ENCODE data around the gene ADARB2.
A peak's percentile ranks its signal among the peaks of the same experiment; 100 is the strongest.

ADARB2 gene

DNA sequence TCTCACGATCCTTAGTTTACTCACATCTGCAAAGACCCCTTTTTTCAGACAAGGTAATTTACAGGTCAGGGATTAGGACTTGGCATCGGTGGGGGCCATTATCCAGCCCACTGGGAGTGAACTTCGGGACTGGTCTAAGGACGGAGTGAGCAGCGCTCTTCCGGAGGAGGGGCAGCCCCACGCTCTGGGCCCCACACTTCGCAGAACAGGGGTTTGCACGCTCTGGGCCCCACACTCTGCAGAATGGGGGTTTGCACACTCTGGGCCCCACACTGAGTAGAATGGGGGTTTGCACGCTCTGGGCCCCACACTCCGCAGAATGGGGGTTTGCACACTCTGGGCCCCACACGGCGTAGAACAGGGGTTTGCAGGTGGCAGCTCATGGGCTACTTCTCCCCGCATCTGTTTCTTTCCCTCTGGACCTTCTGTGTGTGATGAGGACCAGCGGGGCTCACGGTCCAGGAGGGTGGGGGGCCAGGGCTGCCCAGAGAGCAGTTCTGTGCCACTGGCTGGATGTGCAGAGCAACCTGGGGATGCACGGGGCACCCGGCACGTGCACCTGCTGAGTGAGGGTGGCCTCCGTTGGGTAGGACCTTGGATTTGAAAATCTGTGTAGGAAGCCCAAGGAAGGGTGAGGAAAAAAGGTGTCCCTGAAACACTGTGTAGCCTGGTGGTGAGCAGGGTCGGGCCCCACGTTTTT lies 546.4 kb downstream of the ADARB2 start:
- DNase-seq: no peak

DNA sequence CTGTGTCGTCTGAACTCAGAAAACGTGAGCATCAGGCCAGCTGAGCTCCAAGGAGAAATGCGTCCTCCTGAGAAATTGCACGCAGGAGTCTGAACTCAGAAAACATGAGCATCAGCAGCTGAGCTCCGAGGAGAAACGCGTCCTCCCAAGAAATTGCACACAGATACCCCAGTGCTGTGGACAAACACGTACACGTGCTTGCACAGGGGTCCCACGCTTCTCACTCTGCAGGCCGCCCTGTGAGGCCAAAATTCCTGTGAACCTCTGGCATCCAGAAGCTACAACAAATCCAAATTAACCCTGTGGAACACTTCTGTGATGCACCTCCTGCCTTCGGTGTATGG lies 547.3 kb downstream of the ADARB2 start:
- no peak for DNase-seq

DNA sequence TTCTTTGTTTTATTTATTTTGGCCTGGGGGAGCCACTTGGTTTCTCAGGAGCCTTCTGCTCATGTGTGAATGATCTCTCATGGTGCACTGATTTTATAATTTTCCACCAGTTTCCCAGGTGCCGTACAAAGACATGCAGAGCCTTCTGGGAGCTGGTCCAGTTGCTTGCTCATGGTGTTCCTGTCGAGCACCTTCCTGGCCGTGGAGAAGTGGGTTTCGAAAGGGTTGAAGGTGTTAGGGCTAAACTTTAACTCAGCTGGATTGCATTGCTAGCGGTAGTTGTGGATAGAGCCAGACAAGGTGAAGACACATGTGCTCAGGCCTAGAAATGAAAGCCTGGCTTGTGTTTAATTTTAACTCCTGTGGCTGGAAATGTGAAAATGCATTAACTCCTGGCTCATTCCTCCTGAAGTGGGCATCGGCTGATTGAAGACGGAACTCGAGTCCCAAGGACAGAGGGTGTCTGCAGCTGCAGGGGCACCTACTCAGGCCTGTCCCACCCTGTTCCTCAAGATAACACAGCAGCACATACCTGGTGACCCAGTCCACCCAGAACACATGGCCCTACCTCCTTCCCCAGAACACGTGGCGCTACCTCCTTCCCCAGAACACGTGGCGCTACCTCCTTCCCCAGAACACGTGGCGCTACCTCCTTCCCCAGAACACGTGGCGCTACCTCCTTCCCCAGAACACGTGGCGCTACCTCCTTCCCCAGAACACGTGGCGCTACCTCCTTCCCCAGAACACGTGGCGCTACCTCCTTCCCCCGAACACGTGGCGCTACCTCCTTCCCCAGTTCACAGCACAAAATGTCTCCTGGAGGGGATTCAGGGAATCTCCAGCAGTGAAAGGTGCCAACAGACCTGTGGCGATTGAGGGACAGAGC lies 547.9 kb downstream of the ADARB2 start:
- DNase-seq: no peak

DNA sequence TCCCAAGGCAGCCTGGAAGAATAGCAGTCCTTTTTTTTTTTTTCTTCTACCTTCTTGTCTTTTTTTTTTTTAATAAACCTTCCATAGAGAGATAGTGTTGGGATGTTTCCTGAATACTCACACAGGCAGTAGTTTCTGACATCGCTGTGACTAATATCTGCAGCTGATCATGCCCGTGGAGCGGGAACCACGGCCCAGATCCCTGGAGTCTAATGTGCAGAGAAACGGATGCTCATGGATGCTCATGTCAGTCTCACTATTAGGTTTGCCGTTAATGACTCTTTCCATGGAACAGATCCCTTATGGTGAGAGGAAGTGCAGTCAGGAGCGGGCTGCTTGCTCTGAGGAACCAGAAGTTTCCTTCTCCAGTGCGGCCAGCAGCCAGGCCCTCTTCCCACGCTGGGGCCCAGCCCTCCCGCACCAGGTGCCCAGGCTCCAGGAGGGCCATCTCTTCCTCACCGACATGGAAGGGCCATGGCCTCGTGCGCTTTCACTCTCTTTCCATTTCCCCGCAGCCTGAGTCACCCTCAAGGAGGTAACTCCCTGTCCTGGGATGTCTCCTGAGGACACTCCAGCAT lies 548.7 kb downstream of the ADARB2 start:
- peak; percentile 5 for DNase-seq

DNA sequence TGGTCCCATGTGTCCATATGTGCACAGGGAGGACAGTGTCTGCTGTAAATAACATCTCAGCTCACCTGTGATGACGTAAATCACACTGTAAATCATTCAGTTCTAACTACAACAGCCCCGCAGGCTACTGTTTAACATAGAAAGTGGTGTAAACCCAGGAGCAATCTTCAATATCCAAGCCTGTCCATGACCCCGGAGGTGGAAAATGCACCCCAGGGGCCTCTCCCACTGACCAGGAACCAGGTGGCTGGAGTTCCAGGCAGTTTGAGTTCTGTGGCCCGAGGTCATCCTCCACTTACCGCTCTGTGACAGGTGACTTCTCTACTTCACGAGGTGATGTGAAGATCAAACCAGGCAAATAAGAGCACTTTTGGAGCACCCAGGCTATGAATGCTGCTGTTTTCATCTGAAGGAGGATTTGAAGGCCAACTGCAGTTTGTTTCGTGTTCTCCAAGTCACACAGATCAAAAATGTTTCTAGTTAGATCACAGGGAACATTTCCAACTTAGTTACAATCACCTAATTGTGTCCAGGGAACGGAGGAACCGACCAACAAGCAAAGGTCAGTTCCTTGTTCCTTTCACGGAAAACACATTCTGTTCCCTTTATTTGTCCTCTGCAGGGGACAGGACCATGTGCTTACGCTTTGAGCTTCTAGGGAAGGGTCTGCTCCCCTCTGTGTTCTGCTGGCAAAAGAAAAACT lies 549.3 kb downstream of the ADARB2 start:
- DNase-seq: no peak

DNA sequence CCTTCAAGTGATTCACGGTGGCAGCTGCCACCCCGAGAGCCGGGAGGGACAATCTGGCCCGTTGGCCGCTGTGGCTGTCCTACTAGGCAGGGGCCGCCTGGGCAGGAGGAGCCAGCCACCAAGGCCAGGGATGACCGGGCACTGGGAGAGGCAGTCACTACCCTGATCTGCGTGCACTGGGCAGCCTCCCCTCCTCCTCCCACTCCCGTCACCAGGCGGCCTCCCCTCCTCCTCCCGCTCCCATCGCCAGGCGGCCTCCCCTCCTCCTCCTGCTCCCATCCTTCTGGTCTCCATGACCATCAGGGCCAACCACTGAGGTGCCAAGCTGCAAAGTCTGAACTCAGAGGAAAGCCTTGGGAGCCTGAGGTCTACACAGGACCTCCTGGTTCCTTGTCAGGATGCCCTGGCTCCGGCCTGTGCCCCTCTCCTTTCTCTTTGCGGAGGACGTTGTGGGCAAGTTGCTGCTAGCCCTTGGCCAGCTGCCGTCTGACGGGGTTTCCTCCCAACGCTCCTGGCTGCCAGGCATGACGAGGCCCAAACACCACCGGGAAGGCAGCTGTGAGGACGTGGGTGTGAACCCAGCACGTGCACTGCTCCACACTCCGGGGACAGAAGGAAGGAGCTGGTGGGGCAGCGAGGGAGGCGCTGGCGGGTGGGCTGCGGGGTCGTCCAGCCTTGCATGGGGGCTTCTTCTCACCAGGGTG lies 550.0 kb downstream of the ADARB2 start:
- DNase-seq: no peak

DNA sequence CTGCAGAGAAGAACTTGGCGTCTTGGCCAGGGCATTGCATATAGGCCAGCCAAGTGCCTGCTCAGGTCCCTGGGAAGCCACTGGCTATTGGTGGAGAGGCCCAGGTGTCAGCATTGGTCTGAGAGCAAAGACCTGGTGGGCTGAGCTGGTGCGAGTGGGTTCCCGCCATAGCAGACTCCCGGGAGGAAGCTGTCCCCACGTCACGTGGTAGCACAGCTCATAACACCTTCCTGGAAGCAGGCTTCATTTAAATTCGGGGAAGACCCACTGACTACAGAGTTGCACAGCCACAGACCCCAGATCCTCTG lies 550.7 kb downstream of the ADARB2 start:
- no peak for DNase-seq

DNA sequence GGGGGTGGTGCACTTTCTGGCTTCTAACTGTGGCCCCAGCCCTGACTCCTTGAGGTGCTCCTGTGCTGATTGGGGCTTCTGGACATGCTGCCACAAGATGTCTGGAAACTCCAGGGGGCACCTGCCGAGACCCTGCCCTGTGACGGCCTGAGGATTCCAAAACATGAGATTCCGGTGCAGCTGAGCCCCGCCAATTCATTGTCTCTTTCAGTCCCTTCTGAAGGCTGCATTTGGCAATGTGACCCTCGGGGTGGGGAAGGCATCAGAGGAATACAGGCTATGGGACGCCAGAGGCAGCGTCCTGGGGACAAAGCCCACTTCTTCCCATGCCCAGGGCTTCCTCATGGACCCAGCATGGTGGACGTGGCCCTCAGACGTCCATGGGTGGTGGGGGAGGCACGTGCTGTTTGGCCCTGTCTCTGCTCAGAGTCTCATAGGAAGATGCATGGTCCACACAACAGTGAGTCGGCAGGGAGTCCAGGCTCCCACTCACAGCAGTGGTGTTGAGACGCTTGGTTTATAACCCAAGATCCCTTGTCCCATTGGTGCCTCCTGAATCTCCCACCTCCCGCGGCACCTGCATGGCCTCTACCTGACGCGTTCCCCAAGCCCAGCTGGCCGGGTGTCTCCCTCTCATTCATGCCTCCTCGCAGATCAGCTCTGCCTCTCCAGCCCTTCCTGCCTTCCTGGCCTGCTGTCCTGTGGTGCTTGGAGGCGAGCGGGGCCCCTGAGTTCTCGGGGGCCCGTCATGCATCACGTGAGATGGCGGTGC lies 551.2 kb downstream of the ADARB2 start:
- no peak for DNase-seq

DNA sequence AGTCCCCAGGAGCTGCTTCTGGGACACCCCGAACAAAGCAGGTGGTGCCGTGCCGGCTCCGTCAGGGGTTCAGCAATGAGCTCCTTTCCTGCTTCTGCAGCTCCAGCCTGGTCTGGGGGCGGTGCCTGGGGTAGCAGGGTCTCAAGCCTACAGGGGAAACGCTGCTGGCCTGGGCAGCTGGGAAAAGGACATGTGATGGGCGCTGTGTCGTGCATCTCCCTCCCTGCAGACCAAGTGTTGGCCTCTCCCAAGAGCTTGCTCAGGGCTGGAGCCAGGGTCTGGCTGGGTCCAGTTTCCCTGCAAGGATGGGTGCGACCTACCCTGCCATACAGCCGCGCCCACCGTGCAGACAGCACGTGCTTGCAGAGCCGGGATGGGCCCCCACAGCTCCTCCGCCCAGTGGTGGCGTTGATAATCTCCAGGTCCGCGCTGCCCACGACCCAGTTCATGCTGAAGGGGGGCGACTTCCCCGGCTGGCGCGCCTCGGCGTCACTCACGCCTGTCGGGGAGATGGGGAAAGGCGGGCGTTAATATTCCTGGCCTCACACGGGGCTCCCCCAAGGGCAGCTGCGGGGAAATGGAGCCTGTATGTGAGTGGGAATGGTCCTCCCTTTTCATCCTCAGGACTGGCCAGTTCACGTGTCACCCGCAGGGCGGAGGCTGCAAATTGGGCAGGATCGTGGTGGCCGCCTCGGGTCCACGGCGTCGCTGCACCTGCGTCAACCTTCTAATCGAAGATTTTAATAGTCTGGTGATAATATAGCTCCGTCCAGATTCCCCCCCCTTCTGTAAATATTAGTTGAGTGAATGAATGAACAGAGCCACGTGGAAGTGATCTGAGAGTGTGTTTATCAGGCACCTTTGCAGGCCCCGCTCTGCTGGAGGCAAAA lies 552.5 kb downstream of the ADARB2 start:
- DNase-seq: no peak

DNA sequence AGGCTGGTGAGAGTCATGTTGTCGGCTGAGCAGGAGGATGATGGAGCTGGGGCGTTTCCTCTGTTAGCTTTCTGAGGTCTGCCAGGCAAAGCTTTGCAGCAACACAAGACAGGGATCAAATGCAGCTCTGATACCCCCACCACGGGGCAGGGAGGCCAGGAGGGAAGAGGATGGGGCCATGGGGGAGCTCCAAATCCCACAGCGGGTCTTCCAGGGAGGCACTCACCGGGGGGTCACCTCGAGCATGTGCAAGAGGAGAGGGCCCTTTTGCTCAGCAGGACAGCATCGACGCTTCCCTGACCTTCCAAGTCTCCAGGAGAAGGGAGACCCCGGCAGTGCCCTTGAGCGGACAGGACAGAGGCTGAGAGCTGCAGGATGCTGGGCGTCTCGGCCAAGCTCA lies 553.6 kb downstream of the ADARB2 start:
- DNase-seq: no peak

DNA sequence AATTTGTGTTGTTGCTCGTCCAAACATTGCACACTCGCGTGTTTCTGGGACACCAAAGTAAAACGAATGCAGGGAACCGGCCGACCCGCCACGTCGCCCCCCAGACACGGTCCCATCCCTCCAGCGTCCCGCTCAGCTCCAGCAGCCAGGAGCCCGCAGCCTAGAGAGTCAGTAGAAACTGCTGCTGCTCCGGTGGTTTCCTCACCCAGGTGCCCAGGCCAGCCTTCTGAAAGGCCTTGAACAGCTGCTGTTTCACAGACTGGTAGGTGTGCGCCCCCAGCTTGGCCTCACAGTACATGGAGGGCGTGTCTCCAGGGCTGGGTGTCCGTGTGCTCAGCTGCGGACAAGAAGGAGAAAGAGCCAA lies 554.3 kb downstream of the ADARB2 start:
- no peak for DNase-seq

DNA sequence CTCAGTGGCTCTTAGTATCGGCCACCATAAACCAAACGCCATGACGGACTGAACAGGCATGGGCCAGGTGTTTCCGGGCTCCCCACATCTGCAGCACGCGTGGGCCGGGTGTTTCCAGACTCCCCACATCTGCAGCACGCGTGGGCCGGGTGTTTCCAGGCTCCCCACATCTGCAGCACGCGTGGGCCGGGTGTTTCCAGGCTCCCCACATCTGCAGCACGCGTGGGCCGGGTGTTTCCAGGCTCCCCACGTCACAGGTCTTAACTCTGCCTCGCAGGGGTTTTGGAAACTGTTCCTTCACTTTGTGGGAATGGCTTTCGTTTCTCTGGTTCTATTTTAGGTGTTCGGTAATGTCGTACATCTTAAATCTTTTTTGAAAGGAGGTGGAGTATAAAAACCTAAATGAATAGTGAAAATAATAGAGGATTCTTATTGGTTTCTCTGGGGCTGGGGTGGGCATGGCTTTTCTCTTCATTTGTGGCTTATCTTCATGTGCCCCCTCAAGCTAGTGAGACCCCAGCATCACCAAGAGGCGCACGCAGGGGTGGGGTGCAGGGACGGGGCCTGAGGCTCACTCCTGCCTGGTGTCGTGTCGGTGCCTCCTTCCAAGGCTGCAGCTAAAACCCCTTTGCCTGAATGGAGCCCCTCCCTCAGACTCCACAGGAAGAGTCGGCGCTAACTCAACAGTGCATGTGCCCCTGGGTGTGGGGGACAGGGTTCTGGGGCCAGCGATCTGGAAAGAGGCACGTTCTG lies 554.9 kb downstream of the ADARB2 start:
- no peak for DNase-seq

DNA sequence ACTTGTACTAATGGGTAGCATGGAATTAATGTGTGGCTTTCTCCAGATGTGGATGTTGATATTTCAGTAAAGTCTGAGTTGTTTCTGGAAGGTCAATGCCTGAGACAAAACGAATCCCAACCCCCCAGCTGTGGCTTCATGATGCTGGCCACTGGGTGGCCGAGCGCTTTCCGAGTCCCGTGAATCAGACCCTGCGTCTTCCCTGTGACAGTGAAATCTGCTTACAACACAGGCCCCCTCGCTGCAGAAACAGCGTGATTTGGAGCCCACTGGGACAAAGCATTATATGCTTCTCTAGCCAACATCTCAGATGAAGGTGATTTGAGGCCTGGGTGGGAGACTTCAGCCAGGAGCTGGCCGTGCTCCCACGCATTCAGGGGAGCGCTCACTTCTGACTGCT lies 556.5 kb downstream of the ADARB2 start:
- no peak for DNase-seq

DNA sequence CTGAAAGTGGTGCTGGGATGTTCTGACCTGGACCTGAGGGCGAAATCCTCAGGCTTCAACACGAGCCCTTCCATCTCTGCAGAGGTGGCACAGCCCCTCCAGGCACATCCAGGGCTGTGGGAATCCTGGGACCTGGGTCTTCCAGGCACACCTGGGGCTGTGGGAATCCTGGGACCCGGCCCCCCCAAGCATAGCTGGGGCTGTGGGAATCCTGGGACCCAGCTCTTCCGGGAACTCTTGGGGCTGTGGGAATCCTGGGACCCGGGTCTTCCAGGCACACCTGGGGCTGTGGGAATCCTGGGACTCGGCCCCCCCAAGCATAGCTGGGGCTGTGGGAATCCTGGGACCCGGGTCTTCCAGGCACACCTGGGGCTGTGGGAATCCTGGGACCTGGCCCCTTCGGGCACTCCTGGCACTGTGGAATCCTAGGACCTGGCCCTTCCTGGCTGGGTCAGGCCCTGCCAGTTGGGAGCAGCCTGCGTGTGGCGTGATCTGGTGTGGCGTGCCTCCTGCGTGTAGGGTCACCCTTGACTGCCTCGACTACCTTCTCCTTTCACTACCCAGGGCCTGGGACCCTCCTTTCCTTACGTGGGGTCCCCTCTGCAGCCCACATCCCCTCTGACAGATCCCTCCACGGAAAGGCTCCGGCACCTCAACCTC lies 557.1 kb downstream of the ADARB2 start:
- DNase-seq: no peak

DNA sequence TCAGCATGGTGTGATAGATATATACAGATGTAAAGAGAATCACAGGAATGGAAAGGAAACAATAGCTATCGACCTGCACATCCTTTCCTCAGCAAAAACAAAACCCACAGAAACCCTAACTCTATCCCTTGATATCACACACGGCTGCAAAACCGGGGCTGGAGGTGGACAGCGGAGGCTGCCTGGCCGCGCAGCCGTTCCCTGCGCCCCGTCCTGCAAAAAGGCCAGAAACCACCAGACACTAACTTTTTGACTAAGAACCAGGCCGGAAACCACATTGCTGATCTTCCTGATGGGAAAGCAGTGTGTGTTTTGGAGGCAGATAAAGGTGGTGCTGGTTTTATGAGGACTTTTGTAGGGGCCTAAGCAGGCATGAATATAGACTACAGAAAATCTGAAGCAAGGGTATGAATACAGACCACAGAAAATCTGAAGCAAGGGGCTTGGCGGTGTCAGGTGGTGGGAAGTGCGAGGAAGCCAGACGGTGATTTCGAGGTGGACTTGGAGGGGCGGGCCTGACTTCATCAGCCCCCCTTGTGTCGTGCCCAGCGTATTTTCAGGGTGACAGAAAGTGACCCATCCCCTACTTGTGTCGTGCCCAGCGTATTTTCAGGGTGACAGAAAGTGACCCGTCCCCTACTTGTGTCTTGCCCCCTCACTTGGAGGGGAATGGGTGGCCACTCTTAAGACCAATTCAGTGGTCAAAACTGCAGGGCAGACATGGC lies 557.8 kb downstream of the ADARB2 start:
- no peak for DNase-seq

DNA sequence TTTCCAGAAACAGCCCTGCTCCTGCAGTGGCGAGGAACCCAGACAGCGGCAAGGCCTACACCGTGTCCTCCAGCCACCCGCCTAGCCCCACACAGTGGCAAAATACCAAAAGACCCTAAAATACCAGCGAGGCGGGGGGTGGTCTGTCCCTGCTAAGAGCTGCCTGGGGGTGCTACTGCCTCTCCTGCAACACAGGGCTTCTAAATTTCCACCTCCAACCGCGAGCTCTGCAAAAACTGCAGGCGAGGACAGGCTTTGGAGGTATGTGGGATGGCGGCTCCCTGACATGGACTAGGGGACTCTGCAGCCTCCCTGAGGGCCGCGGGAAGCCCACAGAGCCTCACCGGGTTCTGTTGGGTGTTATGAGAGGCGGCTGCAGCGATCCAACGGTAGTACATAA lies 558.8 kb downstream of the ADARB2 start:
- no peak for DNase-seq

DNA sequence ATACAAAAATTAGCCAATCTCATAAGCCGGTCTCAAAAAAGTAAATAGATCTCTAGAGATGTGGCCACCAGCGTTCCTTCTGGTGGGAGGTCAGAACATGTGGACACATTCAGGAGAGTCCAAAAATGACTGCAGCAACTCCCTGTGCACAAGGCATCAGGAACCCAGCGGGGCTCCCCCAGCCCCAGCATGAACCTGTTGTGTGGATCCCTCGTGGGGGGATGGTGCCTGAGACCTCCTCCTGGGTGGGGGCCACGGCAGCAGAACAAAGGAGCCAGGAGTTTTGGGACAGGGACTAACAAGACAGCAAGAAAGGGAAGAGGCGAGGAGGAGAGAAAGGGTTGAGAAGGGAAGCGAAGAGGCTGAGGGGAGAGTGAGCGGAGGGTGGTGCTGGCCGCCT lies 559.4 kb downstream of the ADARB2 start:
- no peak for DNase-seq

DNA sequence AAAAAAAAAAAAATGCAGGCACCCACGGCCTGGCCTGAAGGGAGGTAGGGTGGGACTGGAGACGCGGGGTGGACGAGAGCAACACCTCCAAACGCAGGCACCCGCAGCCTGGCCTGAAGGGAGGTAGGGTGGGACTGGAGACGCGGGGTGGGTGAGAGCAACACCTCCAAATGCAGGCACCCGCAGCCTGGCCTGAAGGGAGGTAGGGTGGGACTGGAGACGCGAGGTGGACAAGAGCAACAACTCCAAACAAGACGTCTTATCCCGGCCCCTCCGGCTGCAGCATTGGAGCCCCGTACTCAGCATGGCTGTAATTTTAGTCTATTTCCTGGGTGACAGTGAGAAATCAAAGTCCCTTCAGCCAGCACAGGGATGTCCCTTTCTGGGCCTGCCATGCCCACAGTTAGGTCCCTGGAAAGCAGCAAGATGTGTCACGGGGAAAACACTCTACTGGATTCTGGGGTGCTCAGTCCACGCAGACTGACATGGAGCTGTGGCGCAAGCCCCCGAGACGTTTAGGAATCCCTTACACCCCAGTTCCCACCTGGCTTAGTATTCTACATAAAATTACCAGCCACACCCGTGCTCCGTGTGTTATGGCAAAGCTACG lies 561.3 kb downstream of the ADARB2 start:
- no peak for DNase-seq

DNA sequence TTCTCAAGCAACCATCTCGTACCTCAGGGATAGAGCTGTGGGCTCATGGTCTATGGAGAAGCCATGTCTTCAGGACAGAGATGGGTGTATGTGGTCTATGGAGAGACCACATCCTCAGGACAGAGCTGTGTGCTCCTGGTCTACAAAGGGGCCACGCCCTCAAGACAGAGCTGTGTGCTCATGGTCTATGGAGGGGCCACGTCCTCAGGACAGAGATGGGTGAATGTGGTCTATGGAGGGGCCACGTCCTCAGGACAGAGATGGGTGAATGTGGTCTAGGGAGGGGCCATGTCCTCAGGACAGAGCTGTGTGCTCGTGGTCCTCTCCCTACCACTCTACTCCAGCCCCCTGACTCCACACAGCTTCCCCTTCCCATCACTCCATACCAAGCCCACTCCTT lies 563.3 kb downstream of the ADARB2 start:
- no peak for DNase-seq
